GM18508 (cell line): ENCODE data around the gene SETD3.

ENCODE experiments used
- ATAC-seq: cut with Tn5 transposase; IDR thresholded peaks from one replicate; pipeline ENCODE4 v1.9.1; 2021; ENCODE audit warnings: moderate number of reproducible peaks; ENCODE audit not compliant: insufficient read depth, unreplicated experiment

Gene SETD3

GRCh38 chr14:99380402-99380801 is 100.3 kb downstream of the SETD3 start:
- no peak for ATAC-seq

GRCh38 chr14:99378782-99379214 is 101.9 kb downstream of the SETD3 start:
- ATAC-seq = no peak

DNA sequence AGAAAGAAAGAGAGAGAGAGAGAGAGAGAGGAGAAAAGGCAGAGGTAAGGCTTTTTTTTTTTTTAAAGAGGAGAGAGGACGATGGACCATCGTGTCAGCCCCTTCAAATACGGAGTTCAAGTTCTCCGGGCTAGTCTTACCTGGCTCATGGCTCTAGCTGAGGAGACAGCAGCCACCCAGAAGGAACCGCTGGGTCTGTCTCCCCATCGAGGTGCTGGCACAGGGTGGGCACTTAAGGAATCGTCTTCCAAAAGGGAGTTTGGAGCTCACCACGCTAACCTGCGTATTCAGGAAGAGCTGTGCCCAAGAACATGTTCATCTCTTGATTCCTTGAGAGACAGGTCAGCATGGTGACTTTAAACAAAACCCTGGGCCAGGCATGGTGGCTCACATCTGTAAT is 102.7 kb downstream of the SETD3 start:
- no peak for ATAC-seq

DNA sequence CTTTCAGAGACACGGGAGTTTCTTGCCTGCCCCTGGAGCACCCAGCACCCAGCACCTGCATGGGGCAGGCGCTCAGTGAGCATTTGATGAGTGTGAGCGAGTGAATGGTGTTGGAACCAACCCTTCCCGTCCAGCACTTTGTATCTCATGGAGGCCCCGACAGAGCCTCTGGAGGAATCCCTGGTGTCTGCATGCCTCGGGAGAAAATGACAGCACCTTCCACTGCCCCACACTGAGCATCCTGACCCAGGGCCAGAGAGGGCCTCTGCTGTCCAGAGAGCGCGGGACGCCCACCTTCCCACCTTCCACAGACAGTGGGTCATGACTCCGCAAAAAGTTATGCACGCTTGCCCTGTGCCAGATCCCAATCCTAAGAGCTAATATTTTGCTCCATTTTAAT is 105.7 kb downstream of the SETD3 start:
- ATAC-seq = no peak

- ATAC-seq = no peak
Observed at GRCh38 chr14:99363616-99364290, 116.9 kb downstream of the SETD3 start.

GRCh38 chr14:99363051-99363450 is 117.6 kb downstream of the SETD3 start:
- no peak for ATAC-seq

DNA sequence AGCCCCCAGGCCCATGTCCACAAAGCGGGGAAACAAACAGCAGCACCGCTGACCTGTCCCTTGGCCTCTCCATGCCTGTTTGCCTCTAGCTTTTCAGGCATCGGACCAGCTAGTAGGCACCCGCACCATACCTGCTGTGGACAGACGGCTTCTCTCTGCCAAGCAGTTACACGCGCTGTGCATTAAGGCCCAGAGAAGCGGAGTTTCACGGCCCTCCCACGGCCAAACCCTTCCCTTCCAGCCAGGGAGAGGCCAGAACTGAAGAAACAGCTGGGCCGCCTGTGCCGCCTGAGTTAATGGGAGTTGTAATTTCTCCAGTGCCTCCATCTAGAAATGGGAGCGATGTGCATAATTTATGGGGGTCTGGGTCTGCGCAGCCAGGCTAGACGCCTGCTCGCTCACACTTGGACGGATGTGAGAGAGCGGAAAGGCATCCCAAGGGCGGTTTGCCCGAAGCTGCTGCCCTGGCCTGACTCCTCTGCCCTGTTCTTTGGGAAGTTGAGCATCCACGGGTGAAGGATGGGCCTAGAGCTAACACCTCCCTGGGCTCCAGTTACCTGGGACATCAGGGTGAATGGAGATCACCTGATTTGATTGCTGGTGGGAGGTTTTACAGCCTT is 119.0 kb downstream of the SETD3 start:
- no peak for ATAC-seq

DNA sequence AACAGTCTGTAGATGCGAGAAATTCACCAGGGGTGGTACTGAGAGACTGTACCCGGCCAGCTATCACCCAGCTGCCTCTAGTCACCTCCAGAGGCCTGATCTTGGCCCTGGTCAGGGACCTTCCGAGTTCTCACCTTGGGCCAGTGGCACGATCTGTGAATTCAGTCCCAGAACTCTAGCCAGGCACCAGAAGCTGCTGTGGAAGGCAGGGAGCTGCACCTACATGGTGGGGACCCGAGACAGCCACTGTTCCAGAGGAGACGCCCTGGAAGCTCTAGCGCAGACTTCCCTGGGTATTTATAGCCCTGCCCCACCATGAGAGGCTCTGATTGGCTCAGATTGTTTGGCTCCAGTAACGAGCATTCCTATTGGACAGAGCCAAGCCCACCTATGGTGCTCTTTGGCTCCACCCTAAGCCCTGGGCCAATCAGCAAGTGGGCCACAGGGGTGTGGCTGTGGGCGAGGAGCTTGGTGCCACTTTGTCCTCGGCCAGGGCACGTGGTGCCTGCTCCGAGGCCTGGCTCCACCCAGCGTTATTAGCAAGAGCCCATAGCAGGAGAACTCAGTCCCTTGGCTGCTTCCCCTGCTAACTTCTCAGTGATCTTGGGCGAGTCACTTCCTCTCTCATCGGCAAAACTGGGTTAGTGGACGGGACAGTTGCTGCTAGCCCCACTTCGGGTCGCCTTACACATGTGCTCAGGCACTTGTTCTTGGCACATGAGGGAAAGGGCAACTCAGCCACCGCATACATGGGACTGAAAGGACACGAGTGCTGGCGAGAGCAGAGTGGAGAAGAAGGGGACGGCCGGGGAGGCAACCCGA is 119.7 kb downstream of the SETD3 start:
- ATAC-seq = no peak

- no peak for ATAC-seq
Observed at GRCh38 chr14:99359906-99360305, 120.8 kb downstream of the SETD3 start.

DNA sequence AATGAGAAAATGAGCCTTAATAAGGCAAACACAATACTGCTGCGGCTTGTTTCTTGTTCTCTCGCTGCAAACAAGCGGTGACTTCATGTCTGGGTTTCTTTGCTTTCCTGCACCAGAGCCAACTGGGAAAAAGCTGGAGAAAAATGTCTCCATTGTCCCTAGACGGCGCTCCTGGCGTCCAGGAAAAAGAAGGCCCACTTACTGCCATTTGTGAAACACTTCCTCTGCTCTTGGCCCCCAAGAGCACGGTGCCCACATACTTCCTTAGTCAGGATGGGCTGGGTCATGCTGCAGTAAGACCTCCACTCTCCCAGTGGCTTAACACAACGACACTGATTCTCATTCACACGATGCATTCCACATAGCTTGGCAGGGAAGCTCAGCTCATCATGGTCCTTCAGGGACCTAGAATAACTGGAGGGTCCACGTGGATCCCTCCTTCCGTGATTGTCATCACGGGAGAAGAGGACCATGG is 122.7 kb downstream of the SETD3 start:
- no peak for ATAC-seq

GRCh38 chr14:99357151-99357915 is 123.3 kb downstream of the SETD3 start:
- no peak for ATAC-seq

DNA sequence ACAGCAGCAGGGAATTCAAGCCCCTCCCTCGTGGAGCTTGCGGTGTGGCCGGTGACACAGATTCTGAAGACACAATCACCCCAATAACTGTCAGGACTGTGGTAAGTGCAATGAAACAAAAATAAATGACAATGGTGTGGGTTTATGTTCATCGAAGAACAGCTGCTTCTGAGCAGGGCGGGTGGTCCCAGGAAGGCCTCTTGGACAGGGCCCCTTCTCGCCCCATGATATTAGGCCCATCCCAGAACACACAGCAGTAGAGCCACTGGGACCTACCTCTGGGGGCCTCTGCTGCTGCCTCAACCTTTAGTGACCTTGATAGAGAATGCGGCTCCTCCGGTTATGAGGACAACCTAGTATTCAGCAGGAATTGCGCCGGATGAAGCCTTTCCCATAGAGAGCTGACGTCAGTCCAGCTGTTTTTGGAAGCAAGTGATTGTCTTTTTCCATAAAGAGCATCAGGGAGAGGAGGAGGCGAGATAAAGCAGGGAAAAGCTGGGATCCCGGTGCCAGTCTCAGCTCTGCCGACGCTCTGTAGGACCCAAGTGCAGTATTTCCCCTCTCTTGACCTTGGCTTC is 124.5 kb downstream of the SETD3 start:
- ATAC-seq = no peak

- no peak for ATAC-seq
Observed at GRCh38 chr14:99354166-99354875, 126.3 kb downstream of the SETD3 start.

GRCh38 chr14:99352688-99353280 is 127.9 kb downstream of the SETD3 start:
- no peak for ATAC-seq

DNA sequence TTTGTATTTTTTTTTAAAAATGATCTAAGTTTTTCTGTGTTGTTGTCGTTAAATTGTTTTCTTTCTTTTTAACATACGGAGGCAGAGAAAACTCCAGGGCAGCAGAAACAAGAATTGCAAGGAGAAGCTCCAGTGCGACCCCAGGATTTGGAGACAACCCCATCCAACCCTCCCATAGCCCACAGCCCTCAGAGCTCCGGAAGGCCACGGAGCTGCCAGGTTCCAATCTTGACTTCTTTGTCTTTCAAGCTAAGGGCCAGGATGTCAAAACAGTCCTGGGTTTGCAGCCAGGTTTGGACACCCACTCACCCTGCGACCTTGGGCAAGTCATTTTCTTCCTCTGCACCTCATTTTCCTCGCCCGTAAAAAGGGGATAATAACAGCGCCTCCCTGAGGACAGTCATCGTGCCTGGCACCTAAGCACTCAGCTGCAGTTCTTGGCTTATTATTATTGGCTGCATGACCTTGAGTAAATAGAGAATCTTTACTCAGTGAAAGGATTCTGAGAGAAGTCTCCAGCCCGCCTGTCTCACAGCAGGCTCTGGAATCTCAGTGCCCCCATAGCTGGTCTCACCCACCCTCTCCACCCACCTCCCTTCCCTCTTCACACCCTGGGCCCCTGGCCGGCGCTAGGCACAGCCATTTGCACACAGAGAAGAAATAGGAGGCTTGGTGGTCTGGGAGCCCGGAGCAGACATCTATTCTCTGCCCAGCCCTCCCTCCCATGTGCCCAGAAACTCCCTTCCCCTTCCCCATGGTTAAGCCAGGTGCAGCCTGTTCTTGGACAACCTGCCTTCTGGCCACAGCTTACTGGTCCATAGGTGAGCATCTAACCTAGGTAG is 129.3 kb downstream of the SETD3 start:
- no peak for ATAC-seq

GRCh38 chr14:99350751-99351150 is 129.9 kb downstream of the SETD3 start:
- no peak for ATAC-seq

DNA sequence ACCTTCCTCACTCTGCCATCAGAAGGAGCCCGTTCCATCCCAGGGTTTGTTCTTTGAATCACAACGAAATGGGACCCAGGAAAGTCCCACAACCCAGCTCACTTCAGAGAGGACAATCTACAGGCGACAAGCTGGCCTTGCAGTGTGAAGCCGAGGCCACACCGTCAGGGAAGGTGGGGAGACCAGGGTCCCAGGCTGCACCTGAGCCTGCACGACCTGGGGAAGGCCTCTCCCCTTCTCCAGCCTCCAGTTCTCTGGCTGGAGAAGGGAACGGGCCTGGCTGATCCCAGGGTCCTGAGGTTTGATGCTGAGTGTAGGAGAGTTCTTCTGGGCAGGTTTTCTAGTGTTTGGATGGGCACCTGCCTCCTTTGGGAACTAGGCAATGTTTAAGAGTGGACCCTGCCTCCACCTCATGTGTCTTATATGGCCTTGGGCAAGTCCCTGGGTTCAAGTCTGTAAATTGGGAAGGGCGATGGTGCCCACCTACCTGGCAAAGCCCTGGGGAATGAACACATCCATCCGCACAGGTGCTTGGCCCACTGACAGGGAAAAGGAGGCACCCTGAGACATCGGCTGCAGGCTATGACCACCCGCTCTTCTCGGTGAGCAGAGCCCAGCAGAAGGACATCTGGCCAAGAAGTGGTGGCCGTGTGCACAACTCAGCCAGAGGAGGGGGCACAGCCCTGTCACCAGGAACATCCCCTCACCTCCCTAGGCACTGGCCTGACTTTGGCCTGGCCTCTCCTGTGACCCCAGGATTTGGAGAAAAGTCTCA is 130.8 kb downstream of the SETD3 start:
- no peak for ATAC-seq
